Kidney capillary endothelial cell (primary cell): Measurements from ENCODE around the gene TGIF2LY.
"Not testable (repeated sequence)": the region's sequence is repeated elsewhere in the genome, so short reads cannot be mapped to it uniquely, and the experiment has no call there.

ENCODE experiments used
- DNase-seq: peaks from one replicate; pipeline ENCODE4 v3.0.0-alpha.2; 2018; ENCODE audit warnings: low spot score

Gene TGIF2LY

GRCh38 chrY:3578767-3579166 is at the start of gene TGIF2LY:
Gene TGIF2LY, plus strand, starts transcription at chrY:3579067. Its CDS starts 178 bp downstream, at chrY:3579245.
- DNase-seq: not testable (repeated sequence)
